ENCODE results near the gene PLEKHH1. TPM values are rescaled to one million over a fixed set of nuclear protein-coding genes. Genes with fewer than 3 reads are reported as not detected.
A peak's percentile ranks its signal among the peaks of the same experiment; 100 is the strongest.
"Not testable (repeated sequence)": the region's sequence is repeated elsewhere in the genome, so short reads cannot be mapped to it uniquely, and the experiment has no call there.

The PLEKHH1 gene
- total RNA-seq, 1 experiment from 2014 or later: 35.3 TPM

DNA sequence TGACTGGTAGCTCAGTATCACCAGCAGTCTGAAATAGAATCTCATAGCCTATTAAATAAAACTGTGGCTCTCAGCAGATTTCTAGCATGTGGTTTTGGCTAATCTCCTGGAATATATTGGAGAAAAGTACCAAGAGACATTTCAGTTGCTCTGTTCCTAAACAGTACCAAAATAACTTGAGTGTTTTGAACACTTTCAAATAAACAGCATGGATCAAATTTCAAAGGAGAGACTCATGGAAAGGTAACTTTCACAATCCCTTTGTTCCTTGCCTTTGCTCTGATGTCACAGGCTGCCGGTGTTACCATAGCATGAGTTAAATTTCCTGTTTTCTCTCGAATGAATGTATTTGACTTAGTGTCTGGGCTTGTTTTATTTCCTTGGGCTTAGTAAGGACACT is 90.0 kb downstream of the PLEKHH1 start:
- Histone ChIP-seq H3K9ac (ENCODE audit: extremely low read depth, insufficient read length, low read length) (no peak overlapping the region), H2BK15ac (ENCODE audit: low read depth, low read length) (no peak overlapping the region), H3K14ac (ENCODE audit: insufficient read depth, low read length) (no peak overlapping the region), H2AFZ (ENCODE audit: low read length) (no peak overlapping the region), H3K23me2 (ENCODE audit: insufficient read length, low read depth, low read length, poor library complexity, severe bottlenecking) (peaks cover 5% of the 10 kb centered on the region), H4K20me1 (ENCODE audit: control insufficient read depth, insufficient read depth, insufficient read length) (no peaks in the 10 kb centered on the region), H3K9me3 (ENCODE audit: control insufficient read depth, low read depth, low read length) (no peaks in the 10 kb centered on the region), H2BK120ac (ENCODE audit: low read depth, low read length, poor library complexity, severe bottlenecking) (no peak overlapping the region), H3K4me1 (ENCODE audit: insufficient read depth, low read length) (no peaks in the 10 kb centered on the region; the same call in 1 of the 2 replicates), H2AK5ac (ENCODE audit: insufficient read length, low read length) (no peak overlapping the region), H3K79me1 (ENCODE audit: insufficient read depth, low read depth, low read length, poor library complexity, severe bottlenecking) (no peaks in the 10 kb centered on the region), H3K4me2 (ENCODE audit: insufficient read depth, insufficient read length, low read length) (peak overlapping the region; percentile 30), H2BK12ac (ENCODE audit: insufficient read length, low read depth, low read length) (no peak overlapping the region), H3K18ac (ENCODE audit: insufficient read length, low read depth, low read length) (no peak overlapping the region), H4K5ac (ENCODE audit: insufficient read length, low read depth, low read length) (no peak overlapping the region), H4K91ac (ENCODE audit: insufficient read length, low read depth, low read length) (no peak overlapping the region), H4K8ac (replicated peaks; ENCODE audit: insufficient read length, low read depth, low read length) (no peak overlapping the region), H3K4ac (ENCODE audit: low read depth, low read length) (no peak overlapping the region), H3T11ph (ENCODE audit: low read length) (no peak overlapping the region), H3K23ac (ENCODE audit: insufficient read length, low read depth, low read length) (no peak overlapping the region), H3K27me3 (ENCODE audit: insufficient read depth, low read length) (no peaks in the 10 kb centered on the region), H2BK5ac (ENCODE audit: insufficient read length, low read length) (no peak overlapping the region), H3K27ac (ENCODE audit: insufficient read length, low read depth, low read length) (no peak overlapping the region), H3K79me2 (ENCODE audit: insufficient read depth, low read length) (no peaks in the 10 kb centered on the region), H3K56ac (ENCODE audit: insufficient read length, low read depth, low read length) (no peak overlapping the region), H2BK20ac (ENCODE audit: low read depth, low read length, poor library complexity, severe bottlenecking) (no peak overlapping the region)
- H3K9me3 Mint-ChIP-seq: no peaks in the 10 kb centered on the region; a peak in 2 of 5 replicates
- peak overlapping the region in 1 of 3 experiments; percentile 73; a peak in 1 of 7 replicates for H3K27ac Mint-ChIP-seq
- peaks cover 14% of the 10 kb centered on the region for H3K27me3 Mint-ChIP-seq (ENCODE audit: low read depth)
- TF ChIP-seq, protein P1, sequence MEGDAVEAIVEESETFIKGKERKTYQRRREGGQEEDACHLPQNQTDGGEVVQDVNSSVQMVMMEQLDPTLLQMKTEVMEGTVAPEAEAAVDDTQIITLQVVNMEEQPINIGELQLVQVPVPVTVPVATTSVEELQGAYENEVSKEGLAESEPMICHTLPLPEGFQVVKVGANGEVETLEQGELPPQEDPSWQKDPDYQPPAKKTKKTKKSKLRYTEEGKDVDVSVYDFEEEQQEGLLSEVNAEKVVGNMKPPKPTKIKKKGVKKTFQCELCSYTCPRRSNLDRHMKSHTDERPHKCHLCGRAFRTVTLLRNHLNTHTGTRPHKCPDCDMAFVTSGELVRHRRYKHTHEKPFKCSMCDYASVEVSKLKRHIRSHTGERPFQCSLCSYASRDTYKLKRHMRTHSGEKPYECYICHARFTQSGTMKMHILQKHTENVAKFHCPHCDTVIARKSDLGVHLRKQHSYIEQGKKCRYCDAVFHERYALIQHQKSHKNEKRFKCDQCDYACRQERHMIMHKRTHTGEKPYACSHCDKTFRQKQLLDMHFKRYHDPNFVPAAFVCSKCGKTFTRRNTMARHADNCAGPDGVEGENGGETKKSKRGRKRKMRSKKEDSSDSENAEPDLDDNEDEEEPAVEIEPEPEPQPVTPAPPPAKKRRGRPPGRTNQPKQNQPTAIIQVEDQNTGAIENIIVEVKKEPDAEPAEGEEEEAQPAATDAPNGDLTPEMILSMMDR (conservative IDR thresholded peaks at IDR 0.05): no peak
- peaks cover 22 to 26% (median 23%) of the 10 kb centered on the region in 3 experiments for H3K36me3 Mint-ChIP-seq (ENCODE audit: insufficient read depth in 1 of 3, low read depth in 3 of 3)
- H3K4me1 Mint-ChIP-seq: peaks cover 23 to 30% of the 10 kb centered on the region in 2 experiments
- no CpG with 5 or more reads among the region's 2 CpGs for WGBS (ENCODE audit: extremely low coverage, insufficient read length, low lambda C conversion rate)
- no peak overlapping the region for H3K4me3 Mint-ChIP-seq
- DNase-seq: no peak

DNA sequence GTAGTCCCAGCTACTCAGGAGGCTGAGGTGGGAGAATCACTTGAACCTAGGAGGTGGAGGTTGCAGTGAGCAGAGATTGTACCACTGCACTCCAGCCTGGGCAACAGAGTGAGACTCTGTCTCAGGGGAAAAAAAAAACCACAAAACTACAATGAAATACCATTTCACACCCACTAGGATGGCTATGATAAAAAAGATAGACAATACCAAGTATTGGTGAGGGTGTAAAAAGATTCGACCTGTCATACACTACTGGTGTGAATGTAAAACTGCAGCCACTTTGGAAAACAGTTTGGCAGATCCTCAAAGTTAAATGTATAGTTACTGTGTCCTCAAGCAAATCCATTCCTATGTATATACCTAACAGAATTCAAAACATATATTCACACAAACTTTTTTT is 93.0 kb downstream of the PLEKHH1 start:
- H3K9me3 Mint-ChIP-seq; H2BK120ac ChIP-seq (ENCODE audit: low read depth, low read length, poor library complexity, severe bottlenecking); DNase-seq; H3K27me3 Mint-ChIP-seq (ENCODE audit: low read depth); H3K79me1 ChIP-seq (ENCODE audit: insufficient read depth, low read depth, low read length, poor library complexity, severe bottlenecking); H3K56ac ChIP-seq (ENCODE audit: insufficient read length, low read depth, low read length); H3K18ac ChIP-seq (ENCODE audit: insufficient read length, low read depth, low read length); H2BK15ac ChIP-seq (ENCODE audit: low read depth, low read length); H4K91ac ChIP-seq (ENCODE audit: insufficient read length, low read depth, low read length); H3K9ac ChIP-seq (ENCODE audit: extremely low read depth, insufficient read length, low read length); H4K20me1 ChIP-seq (ENCODE audit: control insufficient read depth, insufficient read depth, insufficient read length); H2BK12ac ChIP-seq (ENCODE audit: insufficient read length, low read depth, low read length); H3K4me3 Mint-ChIP-seq; H4K5ac ChIP-seq (ENCODE audit: insufficient read length, low read depth, low read length); H3K14ac ChIP-seq (ENCODE audit: insufficient read depth, low read length); H3K4ac ChIP-seq (ENCODE audit: low read depth, low read length); H3K27ac ChIP-seq (ENCODE audit: insufficient read length, low read depth, low read length); H3K27ac Mint-ChIP-seq; H3K27me3 ChIP-seq (ENCODE audit: insufficient read depth, low read length); H4K8ac ChIP-seq (replicated peaks; ENCODE audit: insufficient read length, low read depth, low read length); H3K4me2 ChIP-seq (ENCODE audit: insufficient read depth, insufficient read length, low read length); H3K9me3 ChIP-seq (ENCODE audit: control insufficient read depth, low read depth, low read length); H3K4me1 ChIP-seq (ENCODE audit: insufficient read depth, low read length); H2AFZ ChIP-seq (ENCODE audit: low read length); H2BK5ac ChIP-seq (ENCODE audit: insufficient read length, low read length); H2AK5ac ChIP-seq (ENCODE audit: insufficient read length, low read length); H2BK20ac ChIP-seq (ENCODE audit: low read depth, low read length, poor library complexity, severe bottlenecking); H3K23ac ChIP-seq (ENCODE audit: insufficient read length, low read depth, low read length); H3K79me2 ChIP-seq (ENCODE audit: insufficient read depth, low read length); H3K23me2 ChIP-seq (ENCODE audit: insufficient read length, low read depth, low read length, poor library complexity, severe bottlenecking); H3T11ph ChIP-seq (ENCODE audit: low read length): not testable (repeated sequence)
- WGBS (ENCODE audit: extremely low coverage, insufficient read length, low lambda C conversion rate): no CpG with 5 or more reads among the region's 1 CpG
- H3K4me1 Mint-ChIP-seq: peaks cover 8 to 14% of the 10 kb centered on the region in 2 experiments
- peaks cover 16 to 24% (median 19%) of the 10 kb centered on the region in 3 experiments; a peak in 6 of 7 replicates for H3K36me3 Mint-ChIP-seq (ENCODE audit: insufficient read depth in 1 of 3, low read depth in 3 of 3)

All from H9 (cell line).